GM19438 (cell line): ENCODE measurements around the gene ATP11A.
A peak's percentile ranks its signal among the peaks of the same experiment; 100 is the strongest.

Experiments
- ATAC-seq: cut with Tn5 transposase; IDR thresholded peaks from one replicate; pipeline ENCODE4 v1.9.1; 2021; ENCODE audit warnings: low read depth; ENCODE audit not compliant: unreplicated experiment

The ATP11A gene

GRCh38 chr13:112690283-112690929 lies 568 bp downstream of the ATP11A start:
- peak; percentile 27 for ATAC-seq

- no peak for ATAC-seq
Observed at GRCh38 chr13:112692104-112692503, 2.3 kb downstream of the ATP11A start.

- no peak for ATAC-seq
Observed at GRCh38 chr13:112692586-112692985, 2.7 kb downstream of the ATP11A start.

- ATAC-seq, result no peak
Observed at GRCh38 chr13:112693831-112694497, 4.1 kb downstream of the ATP11A start.

GRCh38 chr13:112695121-112695520 lies 5.3 kb downstream of the ATP11A start:
- no peak for ATAC-seq

- no peak for ATAC-seq
Observed at GRCh38 chr13:112696001-112696868, 6.4 kb downstream of the ATP11A start.

GRCh38 chr13:112696869-112697465 lies 7.1 kb downstream of the ATP11A start:
- ATAC-seq, result no peak

GRCh38 chr13:112697756-112698655 lies 8.2 kb downstream of the ATP11A start:
- no peak for ATAC-seq

- ATAC-seq, result no peak
Observed at GRCh38 chr13:112699322-112699918, 9.6 kb downstream of the ATP11A start.

- no peak for ATAC-seq
Observed at GRCh38 chr13:112700291-112701060, 10.6 kb downstream of the ATP11A start.

GRCh38 chr13:112702341-112702985 lies 12.6 kb downstream of the ATP11A start:
- no peak for ATAC-seq

- no peak for ATAC-seq
Observed at GRCh38 chr13:112702986-112703379, 13.1 kb downstream of the ATP11A start.

- ATAC-seq, result no peak
Observed at GRCh38 chr13:112703449-112704284, 13.8 kb downstream of the ATP11A start.

- ATAC-seq, result no peak
Observed at GRCh38 chr13:112704308-112705145, 14.7 kb downstream of the ATP11A start.

GRCh38 chr13:112705286-112705685 lies 15.4 kb downstream of the ATP11A start:
- no peak for ATAC-seq

- no peak for ATAC-seq
Observed at GRCh38 chr13:112706171-112706570, 16.3 kb downstream of the ATP11A start.
